ENCODE results near the gene COL21A1. TPM values are rescaled to one million over a fixed set of nuclear protein-coding genes. Genes with fewer than 3 reads are reported as not detected.
A peak's percentile ranks its signal among the peaks of the same experiment; 100 is the strongest.

Gene COL21A1
- total RNA-seq, 4 donors from 2014 or later = 5.3 to 47.1 (median 15.6) TPM

GRCh38 chr6:56247654-56248122 lies 308 bp upstream of the COL21A1 start:
- Histone ChIP-seq H3K4me1 (peaks cover 0 to 57% (median 5%) of the 10 kb centered on the region in 3 donors), H3K36me3 (no peaks in the 10 kb centered on the region), H3K27me3 (peaks cover 8% of the 10 kb centered on the region), H3K9me3 (no peaks in the 10 kb centered on the region), H3K27ac (peak overlapping the region; percentile 1 to 85 (median 80)), H3K4me3 (peak overlapping the region; percentile 49 to 61)
- TF ChIP-seq POLR2AphosphoS5 (IDR thresholded peaks at IDR 0.05) (no peak), POLR2A (IDR thresholded peaks at IDR 0.05) (no peak), EP300 (IDR thresholded peaks at IDR 0.05) (no peak)
- TF ChIP-seq, protein P1, sequence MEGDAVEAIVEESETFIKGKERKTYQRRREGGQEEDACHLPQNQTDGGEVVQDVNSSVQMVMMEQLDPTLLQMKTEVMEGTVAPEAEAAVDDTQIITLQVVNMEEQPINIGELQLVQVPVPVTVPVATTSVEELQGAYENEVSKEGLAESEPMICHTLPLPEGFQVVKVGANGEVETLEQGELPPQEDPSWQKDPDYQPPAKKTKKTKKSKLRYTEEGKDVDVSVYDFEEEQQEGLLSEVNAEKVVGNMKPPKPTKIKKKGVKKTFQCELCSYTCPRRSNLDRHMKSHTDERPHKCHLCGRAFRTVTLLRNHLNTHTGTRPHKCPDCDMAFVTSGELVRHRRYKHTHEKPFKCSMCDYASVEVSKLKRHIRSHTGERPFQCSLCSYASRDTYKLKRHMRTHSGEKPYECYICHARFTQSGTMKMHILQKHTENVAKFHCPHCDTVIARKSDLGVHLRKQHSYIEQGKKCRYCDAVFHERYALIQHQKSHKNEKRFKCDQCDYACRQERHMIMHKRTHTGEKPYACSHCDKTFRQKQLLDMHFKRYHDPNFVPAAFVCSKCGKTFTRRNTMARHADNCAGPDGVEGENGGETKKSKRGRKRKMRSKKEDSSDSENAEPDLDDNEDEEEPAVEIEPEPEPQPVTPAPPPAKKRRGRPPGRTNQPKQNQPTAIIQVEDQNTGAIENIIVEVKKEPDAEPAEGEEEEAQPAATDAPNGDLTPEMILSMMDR (IDR thresholded peaks at IDR 0.05) = no peak
- 26 to 33% methylated on average over 1 to 10 of the region's 12 CpGs for WGBS, 2 donors (ENCODE audit: low coverage in 1 of 2)
- ATAC-seq = no peak

DNA sequence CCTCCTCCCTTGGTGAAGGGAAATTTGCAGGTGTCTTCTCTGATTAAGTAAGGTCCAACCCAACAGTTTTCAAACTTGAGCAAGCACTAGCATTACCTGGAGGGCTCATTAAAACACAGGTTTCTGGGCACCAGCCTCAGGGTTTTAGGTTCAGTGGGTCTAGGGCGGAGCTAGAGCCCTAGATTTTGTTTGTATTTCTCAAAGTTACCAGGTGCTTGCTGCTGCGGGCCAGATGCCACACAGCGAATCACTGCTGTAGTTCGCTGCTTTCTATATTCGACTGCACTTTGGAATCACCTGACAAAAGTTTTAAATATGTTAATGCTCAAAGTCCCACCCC lies 869 bp downstream of the COL21A1 start:
- peak overlapping the region; percentile 56 to 85 (median 80) for H3K27ac ChIP-seq

GRCh38 chr6:56245903-56246351 lies 1.5 kb downstream of the COL21A1 start:
- Histone ChIP-seq H3K27me3 (peaks cover 8% of the 10 kb centered on the region), H3K4me1 (peaks cover 3 to 74% (median 11%) of the 10 kb centered on the region in 3 donors), H3K27ac (peak overlapping the region; percentile 56 to 80 (median 72)), H3K36me3 (no peaks in the 10 kb centered on the region), H3K4me3 (peak overlapping the region; percentile 49 to 61), H3K9me3 (no peaks in the 10 kb centered on the region)
- peak; percentile 54 for ATAC-seq
- TF ChIP-seq, protein P1 (IDR thresholded peaks at IDR 0.05) = no peak
- TF ChIP-seq POLR2A (IDR thresholded peaks at IDR 0.05) = no peak
- TF ChIP-seq POLR2AphosphoS5 (IDR thresholded peaks at IDR 0.05) = peak; percentile 10
- TF ChIP-seq EP300 (IDR thresholded peaks at IDR 0.05) = no peak
- 0 to 8% methylated on average over 1 to 2 of the region's 2 CpGs for WGBS, 2 donors (ENCODE audit: low coverage in 1 of 2)

More for the DNA sequence above, 869 bp downstream of the COL21A1 start:
- no peak for ATAC-seq
- peak overlapping the region; percentile 49 to 61 for H3K4me3 ChIP-seq
- H3K27me3 ChIP-seq = peaks cover 8% of the 10 kb centered on the region
- no peaks in the 10 kb centered on the region for H3K9me3 ChIP-seq
- TF ChIP-seq POLR2A (IDR thresholded peaks at IDR 0.05) (no peak), EP300 (IDR thresholded peaks at IDR 0.05) (no peak)
- 7 to 40% methylated on average over 2 of the region's 5 CpGs for WGBS, 2 donors (ENCODE audit: low coverage in 1 of 2)
- H3K4me1 ChIP-seq = peaks cover 0 to 68% (median 5%) of the 10 kb centered on the region in 3 donors
- no peaks in the 10 kb centered on the region for H3K36me3 ChIP-seq

GRCh38 chr6:56244528-56245253 lies 2.7 kb downstream of the COL21A1 start:
- H3K36me3 ChIP-seq = no peaks in the 10 kb centered on the region
- ATAC-seq = no peak
- H3K4me1 ChIP-seq = peaks cover 3 to 86% (median 14%) of the 10 kb centered on the region in 3 donors
- peak overlapping the region in 3 of 4 donors; percentile 10 to 80 (median 79) for H3K27ac ChIP-seq
- no peak overlapping the region for H3K4me3 ChIP-seq
- TF ChIP-seq, protein P1 (IDR thresholded peaks at IDR 0.05) = no peak
- TF ChIP-seq POLR2AphosphoS5 (IDR thresholded peaks at IDR 0.05) (no peak), POLR2A (IDR thresholded peaks at IDR 0.05) (no peak), EP300 (IDR thresholded peaks at IDR 0.05) (no peak)
- no peaks in the 10 kb centered on the region for H3K9me3 ChIP-seq
- WGBS, 2 donors (ENCODE audit: low coverage in 1 of 2) = 70 to 87% methylated on average over 3 of the region's 3 CpGs
- peaks cover 8% of the 10 kb centered on the region for H3K27me3 ChIP-seq

- peak overlapping the region in 3 of 4 donors; percentile 20 to 79 (median 52) for H3K27ac ChIP-seq
- TF ChIP-seq EP300 (IDR thresholded peaks at IDR 0.05) = no peak
- H3K36me3 ChIP-seq = no peaks in the 10 kb centered on the region
- H3K4me1 ChIP-seq = peaks cover 3 to 92% (median 14%) of the 10 kb centered on the region in 3 donors
- H3K4me3 ChIP-seq = no peak overlapping the region
- H3K27me3 ChIP-seq = peaks cover 8% of the 10 kb centered on the region
- H3K9me3 ChIP-seq = no peaks in the 10 kb centered on the region
- ATAC-seq = no peak
These were observed 3.3 kb downstream of the COL21A1 start for GRCh38 chr6:56244089-56244488.

Data from gastroesophageal sphincter (tissue), 4 donors.